Kidney (tissue), 14 donors: ENCODE data around the gene SPHK2. TPM values are rescaled to one million over a fixed set of nuclear protein-coding genes. Genes with fewer than 3 reads are reported as not detected.

Experiments used
- DNase-seq, 5 donors: peaks; one replicate each; pipeline ENCODE4 v3.0.0-alpha.2; 2013 to 2020
- FAIRE-seq: peaks from 2 replicates; lab custom pipeline; 2012; peaks lifted over from hg19 to GRCh38; lab: Jason Lieb, UNC
- H3K27ac ChIP-seq, 2 donors: one replicate each; pipeline ENCODE4 v1.7.0; 2013; ENCODE audit warnings: low read depth in 2 of 2, low read length in 2 of 2, inconsistent platforms in 1 of 2
- H3K27me3 ChIP-seq: one replicate; pipeline ENCODE4 v1.7.1; 2013; ENCODE audit warnings: low read length, inconsistent platforms; ENCODE audit not compliant: control insufficient read depth, insufficient read depth
- H3K36me3 ChIP-seq, 3 donors: one replicate each; pipeline versions ENCODE4 v1.7.0 to v1.7.1; 2013; ENCODE audit warnings: low read length in 3 of 3, control low read depth in 1 of 3, inconsistent platforms in 1 of 3; ENCODE audit not compliant: insufficient read depth in 3 of 3, control insufficient read depth in 2 of 3
- H3K4me1 ChIP-seq, 3 donors: one replicate each; pipeline versions ENCODE4 v1.7.0 to v1.7.1; 2013; ENCODE audit warnings: low read length in 3 of 3, inconsistent platforms in 1 of 3, low read depth in 1 of 3; ENCODE audit not compliant: control insufficient read depth in 2 of 3, insufficient read depth in 2 of 3
- H3K4me3 ChIP-seq, 3 donors: one replicate each; pipeline versions ENCODE4 v1.7.0 to v1.8.1; 2013; ENCODE audit warnings: low read length in 3 of 3, control low read depth in 1 of 3, inconsistent platforms in 1 of 3
- H3K9ac ChIP-seq, 3 donors: one replicate each; pipeline versions ENCODE4 v1.7.0 to v1.7.1; 2013; ENCODE audit warnings: low read length in 3 of 3, control low read depth in 1 of 3, inconsistent platforms in 1 of 3
- H3K9me3 ChIP-seq, 3 donors: one replicate each; pipeline versions ENCODE4 v1.7.0 to v1.7.1; 2013; ENCODE audit warnings: low read length in 3 of 3, control low read depth in 1 of 3, inconsistent platforms in 1 of 3; ENCODE audit not compliant: control insufficient read depth in 2 of 3, insufficient read depth in 1 of 3
- CTCF ChIP-seq: IDR thresholded peaks from 3 replicates; pipeline ENCODE4 v1.5.1; 2012; ENCODE audit warnings: mild to moderate bottlenecking, moderate library complexity, borderline replicate concordance; ENCODE audit not compliant: insufficient read depth; ENCODE audit errors: extremely low read depth
- intact Hi-C: fragments of 100-400 bp; cut with DNase I; formaldehyde crosslinking; loops from one replicate; pipeline ENCODE4 v1.11.1; 2022
- polyA plus RNA-seq: library from polyadenylated mRNA; stranded (reverse); fragments of 350-450 nt; fragmentation: Illumina TruSeq; extraction: RNeasy Lipid Tissue Mini Kit (QIAGEN cat#74804); gene quantifications from one replicate; pipeline ENCODE4 v1.2.3, GENCODE V29; 2014; ENCODE audit warnings: low read depth, low replicate concordance; ENCODE audit not compliant: insufficient read depth
- total RNA-seq: library from RNA; stranded (reverse); fragmentation: NEBNext Ultra II Directional; extraction: Animal tissue kit (Norgen Biotek cat#: 25700); gene quantifications from one replicate; pipeline ENCODE4 v1.2.1, GENCODE V29; 2021
- donor health status: control.
- donor health status: control.
- donor health status: control.
- donor health status: control.
- donor health status: control.
- donor health status: DM: yes; HTN: yes; CAD: no.
- donor health status: Normal renal cell carcinoma (clear cell type).

SPHK2 gene
- total and polyA plus RNA-seq, 2 donors from 2014 or later = 23.3 to 37.2 TPM

- H3K9ac ChIP-seq = no peak overlapping the region
- H3K4me1 ChIP-seq = peaks cover 0 to 3% (median 0%) of the 10 kb centered on the region in 3 donors
- no peaks in the 10 kb centered on the region for H3K36me3 ChIP-seq
- intact Hi-C loops = no loop called here
- no peak for DNase-seq
- TF ChIP-seq CTCF = no peak
- H3K4me3 ChIP-seq = no peak overlapping the region
- no peak overlapping the region for H3K27ac ChIP-seq
- H3K9me3 ChIP-seq = no peaks in the 10 kb centered on the region
- no peaks in the 10 kb centered on the region for H3K27me3 ChIP-seq
- FAIRE-seq = no peak
Observed at GRCh38 chr19:48664476-48664875, 45.2 kb downstream of the SPHK2 start.

GRCh38 chr19:48665786-48666185 lies 46.5 kb downstream of the SPHK2 start:
- Histone ChIP-seq H3K4me3 (no peak overlapping the region), H3K9me3 (no peaks in the 10 kb centered on the region), H3K4me1 (peaks cover 0 to 1% (median 0%) of the 10 kb centered on the region in 3 donors), H3K27me3 (no peaks in the 10 kb centered on the region), H3K27ac (no peak overlapping the region), H3K9ac (no peak overlapping the region), H3K36me3 (no peaks in the 10 kb centered on the region)
- intact Hi-C loops = no loop called here
- TF ChIP-seq CTCF = no peak
- FAIRE-seq = no peak
- DNase-seq = no peak

GRCh38 chr19:48668332-48668731 lies 49.0 kb downstream of the SPHK2 start:
- Histone ChIP-seq H3K9me3 (no peaks in the 10 kb centered on the region), H3K4me1 (no peaks in the 10 kb centered on the region), H3K36me3 (no peaks in the 10 kb centered on the region), H3K27me3 (no peaks in the 10 kb centered on the region), H3K27ac (no peak overlapping the region), H3K9ac (no peak overlapping the region), H3K4me3 (no peak overlapping the region)
- intact Hi-C loops = no loop called here
- FAIRE-seq (no peak), DNase-seq (no peak)
- TF ChIP-seq CTCF = no peak

- H3K36me3 ChIP-seq = no peaks in the 10 kb centered on the region
- TF ChIP-seq CTCF = no peak
- H3K27me3 ChIP-seq = no peaks in the 10 kb centered on the region
- DNase-seq (no peak), FAIRE-seq (no peak)
- no peak overlapping the region for H3K27ac ChIP-seq
- H3K4me1 ChIP-seq = no peaks in the 10 kb centered on the region
- H3K9ac ChIP-seq = no peak overlapping the region
- no peak overlapping the region for H3K4me3 ChIP-seq
- no peaks in the 10 kb centered on the region for H3K9me3 ChIP-seq
- intact Hi-C loops = no loop called here
Observed at GRCh38 chr19:48668761-48669160, 49.5 kb downstream of the SPHK2 start.
